Kidney epithelial cell (primary cell): Measurements from ENCODE around the gene SRRM4. TPM values are rescaled to one million over a fixed set of nuclear protein-coding genes. Genes with fewer than 3 reads are reported as not detected.

Source experiments
- DNase-seq: peaks from one replicate; pipeline ENCODE4 v3.0.0-alpha.2; 2010; ENCODE audit warnings: low read depth
- H3K27me3 ChIP-seq: 2 replicates; pipeline ENCODE4 v1.6.0; 2011; ENCODE audit warnings: low read length; ENCODE audit not compliant: control insufficient read depth, insufficient read depth
- H3K36me3 ChIP-seq: 2 replicates; pipeline ENCODE4 v1.5.1; 2011; ENCODE audit warnings: low read length; ENCODE audit not compliant: control insufficient read depth, insufficient read depth
- H3K4me3 ChIP-seq: 2 replicates; pipeline ENCODE4 v1.5.1; 2011; ENCODE audit warnings: low read depth, mild to moderate bottlenecking, control low read depth, low read length
- CTCF ChIP-seq: IDR thresholded peaks from 2 replicates; pipeline ENCODE4 v1.5.1; 2011; ENCODE audit warnings: mild to moderate bottlenecking, moderate library complexity, low read length, control low read depth, inconsistent platforms; ENCODE audit not compliant: insufficient read depth, poor library complexity, severe bottlenecking
- total RNA-seq: library from RNA; depleted of rRNA; stranded (reverse); fragments of >200 nt; gene quantifications from 2 replicates; pipeline ENCODE4 v1.2.3, GENCODE V29; 2015

SRRM4 gene
- total RNA-seq = 0.27 and 0.42 TPM in 2 replicates

- Histone ChIP-seq H3K36me3 (no peaks in the 10 kb centered on the region), H3K4me3 (no peak within 1 kb of the TSS), H3K27me3 (peaks cover 21% of the 10 kb centered on the region)
- TF ChIP-seq CTCF = no peak
- no peak for DNase-seq
Observed at GRCh38 chr12:118981285-118982211, at the start of gene SRRM4. Gene SRRM4, plus strand, starts transcription at chr12:118981541. Its CDS starts 342 bp downstream, at chr12:118981883.

- no peaks in the 10 kb centered on the region for H3K27me3 ChIP-seq
- H3K36me3 ChIP-seq = no peaks in the 10 kb centered on the region
- H3K4me3 ChIP-seq = no peak overlapping the region
- no peak for TF ChIP-seq CTCF
- DNase-seq = no peak
Observed at GRCh38 chr12:118946256-118946655, 35.1 kb upstream of the SRRM4 start.

GRCh38 chr12:118958520-118958919, 22.8 kb upstream of the SRRM4 start:
- Histone ChIP-seq H3K4me3 (no peak overlapping the region), H3K27me3 (no peaks in the 10 kb centered on the region), H3K36me3 (no peaks in the 10 kb centered on the region)
- TF ChIP-seq CTCF = no peak
- DNase-seq = no peak

GRCh38 chr12:118959348-118959747, 22.0 kb upstream of the SRRM4 start:
- no peak for DNase-seq
- no peak for TF ChIP-seq CTCF
- no peak overlapping the region for H3K4me3 ChIP-seq
- no peaks in the 10 kb centered on the region for H3K36me3 ChIP-seq
- no peaks in the 10 kb centered on the region for H3K27me3 ChIP-seq

GRCh38 chr12:118959985-118960560, 21.3 kb upstream of the SRRM4 start:
- no peak for DNase-seq
- Histone ChIP-seq H3K36me3 (no peaks in the 10 kb centered on the region), H3K4me3 (no peak overlapping the region), H3K27me3 (no peaks in the 10 kb centered on the region)
- TF ChIP-seq CTCF = no peak
